Gastroesophageal sphincter (tissue), 3 donors: ENCODE measurements around the gene LRP10.

Experiments
- CTCF ChIP-seq, 4 experiments: fragments of 200-600 bp in 2 of 4; fragments of 450-650 bp in 2 of 4; sonication (generic) in 1 of 4; IDR thresholded peaks; one replicate each; pipeline ENCODE4 v1.5.1; 2017 to 2019; ENCODE audit warnings: antibody characterized with exemption in 4 of 4, mild to moderate bottlenecking in 2 of 4, moderate library complexity in 2 of 4
- POLR2AphosphoS5 ChIP-seq: sonication (generic); formaldehyde crosslinking; IDR thresholded peaks from one replicate; pipeline ENCODE4 v1.6.1; 2017; ENCODE audit warnings: antibody characterized with exemption

DNA sequence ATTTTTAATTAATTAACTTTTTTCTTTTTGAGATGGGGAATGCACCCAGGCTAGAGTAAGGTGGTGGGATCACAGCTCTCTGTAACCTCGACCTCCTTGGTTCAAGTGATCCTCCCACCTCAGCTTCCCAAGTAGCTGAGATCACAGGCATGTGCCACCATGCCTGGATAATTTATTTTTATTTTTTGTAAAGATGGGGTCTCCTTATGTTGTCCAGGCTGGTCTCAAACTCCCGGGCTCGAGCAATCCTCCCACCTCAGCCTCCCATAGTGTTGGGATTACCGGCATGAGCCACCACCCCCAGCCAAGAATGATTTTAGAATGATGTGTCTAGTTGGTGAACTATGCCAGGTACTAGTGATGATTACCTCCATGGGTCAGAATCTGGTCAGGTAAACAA lies 6.6 kb upstream of the LRP10 start:
- TF ChIP-seq CTCF (IDR thresholded peaks at IDR 0.05) (no peak), POLR2AphosphoS5 (no peak)
